ENCODE results near the gene MUCL3.

DNA sequence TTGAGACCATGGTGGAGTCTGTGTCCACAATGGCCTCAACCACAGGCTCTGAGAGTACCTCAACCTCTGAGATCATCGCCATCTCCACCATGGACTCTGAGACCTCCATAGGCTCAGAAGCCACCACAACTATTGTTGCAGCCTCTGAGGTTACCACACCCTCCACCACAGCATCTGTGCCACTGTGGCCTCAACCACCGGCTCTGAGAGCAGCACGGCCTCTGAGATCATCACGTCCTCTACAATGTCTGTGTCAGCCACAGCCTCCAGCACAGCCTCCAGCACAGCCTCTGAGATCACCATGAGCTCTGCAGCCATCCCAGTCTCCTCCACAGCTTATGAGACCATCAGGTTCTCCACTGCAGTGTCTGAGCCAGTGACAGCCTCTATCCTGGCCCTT is 23.3 kb downstream of the MUCL3 start:
- no peak for TF ChIP-seq CTCF (conservative IDR thresholded peaks at IDR 0.05; ENCODE audit: low read depth, low read length)
- no peak for TF ChIP-seq EZH2 (IDR thresholded peaks at IDR 0.05; ENCODE audit: borderline replicate concordance, low read depth, low read length, poor library complexity, severe bottlenecking)
